HepG2 (cell line): Measurements from ENCODE around the gene UBE2Q2. TPM values are rescaled to one million over a fixed set of nuclear protein-coding genes. Genes with fewer than 3 reads are reported as not detected.

ENCODE experiments used
- ATAC-seq: fragments of 200-7000 bp; cut with Tn5 transposase; 3 replicates; pipeline ENCODE4 v1.9.1; 2020; ENCODE audit warnings: mild to moderate bottlenecking, moderate library complexity
- BruUV-seq: library from RNA; stranded (reverse); fragments of 400-500 nt; replicated peaks from 2 replicates; lab custom pipeline; 2021; lab: Mats Ljungman, UMichigan
- CTCF ChIA-PET: fragments of 300-600 bp; formaldehyde crosslinking; extraction: SDS; loops from one replicate; lab custom pipeline; 2021; ENCODE audit warnings: low total read pairs, inconsistent platforms, low intra/inter-chr PET ratio; lab: Yijun Ruan, JAX
- POLR2A ChIA-PET: fragments of 350-600 bp; sonication (Branson Sonifier 250); formaldehyde crosslinking; loops from one replicate; lab custom pipeline; 2020; ENCODE audit warnings: antibody characterized with exemption, inconsistent platforms; lab: Yijun Ruan, JAX
- DNase-seq: peaks from one replicate; pipeline ENCODE4 v3.0.0-alpha.2; 2015; ENCODE audit warnings: low spot score
- FAIRE-seq: peaks from 3 replicates; lab custom pipeline; 2011; peaks lifted over from hg19 to GRCh38; lab: Jason Lieb, UNC
- H2AFZ ChIP-seq: one replicate; pipeline ENCODE4 v1.6.1; 2011; ENCODE audit warnings: low read length, inconsistent platforms
- H3K27ac ChIP-seq: fragments of 300-600 bp; 3 replicates; pipeline ENCODE4 v1.8.0; 2011; ENCODE audit warnings: mixed run types, mild to moderate bottlenecking, mixed read lengths, low read length, inconsistent platforms; ENCODE audit not compliant: insufficient read depth; ENCODE audit errors: extremely low read length
- H3K27me3 ChIP-seq, 2 experiments: fragments of 200-600 bp in 1 of 2; 2 replicates in 1 of 2; 3 replicates in 1 of 2; pipeline versions ENCODE4 v1.6.0 to v1.8.0; 2011; ENCODE audit warnings: low read length in 2 of 2, mild to moderate bottlenecking in 2 of 2, moderate library complexity in 2 of 2, inconsistent platforms in 1 of 2; ENCODE audit not compliant: insufficient read depth in 2 of 2, control insufficient read depth in 1 of 2
- H3K36me3 ChIP-seq, 2 experiments: fragments of 200-600 bp in 1 of 2; replicated peaks in 1 of 2; 2 replicates in 1 of 2; 3 replicates in 1 of 2; pipeline versions ENCODE4 v1.5.1 to v1.8.0; 2011; ENCODE audit warnings: low read length in 2 of 2, inconsistent platforms in 1 of 2; ENCODE audit not compliant: insufficient read depth in 2 of 2, control insufficient read depth in 1 of 2
- H3K4me1 ChIP-seq: 2 replicates; pipeline ENCODE4 v1.5.1; 2012; ENCODE audit warnings: low read length, inconsistent platforms; ENCODE audit not compliant: insufficient read depth
- H3K4me2 ChIP-seq: 2 replicates; pipeline ENCODE4 v1.6.0; 2011; ENCODE audit warnings: low read depth, low read length, inconsistent platforms
- H3K4me3 ChIP-seq, 3 experiments: fragments of 200-600 bp in 1 of 3; sonication (generic), shearing (Covaris generic) in 1 of 3; replicated peaks in 1 of 3; 2 replicates each; pipeline ENCODE4 v1.5.1; 2011 to 2016; ENCODE audit warnings: low read length in 3 of 3, inconsistent platforms in 2 of 3, low read depth in 2 of 3, mild to moderate bottlenecking in 2 of 3, control low read depth in 1 of 3, mixed read lengths in 1 of 3; ENCODE audit not compliant: insufficient read depth in 1 of 3
- H3K79me2 ChIP-seq: one replicate; pipeline ENCODE4 v1.6.1; 2011; ENCODE audit warnings: low read length, inconsistent platforms; ENCODE audit not compliant: insufficient read depth
- H3K9ac ChIP-seq: 2 replicates; pipeline ENCODE4 v1.6.0; 2011; ENCODE audit warnings: mild to moderate bottlenecking, low read depth, low read length, inconsistent platforms; ENCODE audit not compliant: insufficient read depth
- H3K9me3 ChIP-seq: 2 replicates; pipeline ENCODE4 v1.5.1; 2012; ENCODE audit warnings: mild to moderate bottlenecking, low read length
- H4K20me1 ChIP-seq: 2 replicates; pipeline ENCODE4 v1.6.0; 2011; ENCODE audit warnings: inconsistent platforms, mild to moderate bottlenecking, low read length, moderate library complexity; ENCODE audit not compliant: insufficient read depth
- ATF7-NPFF ChIP-seq: sonication (generic); formaldehyde crosslinking; IDR thresholded peaks from 2 replicates; pipeline ENCODE4 v1.8.1; 2023; ENCODE audit warnings: mild to moderate bottlenecking, low read depth, missing genetic modification reagents, moderate library complexity
- FOXJ3 ChIP-seq: sonication (generic); formaldehyde crosslinking; IDR thresholded peaks from 2 replicates; pipeline ENCODE4 v1.4.0; 2020; ENCODE audit warnings: missing genetic modification reagents, mild to moderate bottlenecking, borderline replicate concordance
- FOXP1 ChIP-seq, 2 experiments: fragments of 450-650 bp in 1 of 2; IDR thresholded peaks; 2 replicates each; pipeline ENCODE4 v1.6.1; 2017 to 2018; ENCODE audit warnings: antibody characterized with exemption in 1 of 2
- HCFC1 ChIP-seq: fragments of 150-350 bp; IDR thresholded peaks from 2 replicates; pipeline ENCODE4 v1.6.1; 2014; ENCODE audit warnings: low read depth, low read length
- ISL2 ChIP-seq: sonication (generic); formaldehyde crosslinking; IDR thresholded peaks from 2 replicates; pipeline ENCODE4 v1.5.0; 2020; ENCODE audit warnings: missing genetic modification reagents
- KAT8 ChIP-seq: IDR thresholded peaks from 2 replicates; pipeline ENCODE4 v1.6.1; 2016; ENCODE audit warnings: missing genetic modification reagents, missing compliant biosample characterization
- KLF11 ChIP-seq: IDR thresholded peaks from 2 replicates; pipeline ENCODE4 v1.6.1; 2016; ENCODE audit warnings: missing compliant biosample characterization
- NBN ChIP-seq: fragments of 450-650 bp; conservative IDR thresholded peaks from 2 replicates; pipeline ENCODE4 v1.6.1; 2017
- NFIB ChIP-seq: sonication (generic); formaldehyde crosslinking; IDR thresholded peaks from 2 replicates; pipeline ENCODE4 v1.9.0; 2021; ENCODE audit warnings: missing genetic modification reagents, mild to moderate bottlenecking, borderline replicate concordance
- SCMH1 ChIP-seq: sonication (generic); formaldehyde crosslinking; IDR thresholded peaks from 2 replicates; pipeline ENCODE4 v1.9.0; 2021; ENCODE audit warnings: missing genetic modification reagents, mild to moderate bottlenecking, borderline replicate concordance
- ZFP90 ChIP-seq: sonication (generic); formaldehyde crosslinking; IDR thresholded peaks from 2 replicates; pipeline ENCODE4 v1.8.0; 2022; ENCODE audit warnings: missing genetic modification reagents, mild to moderate bottlenecking, inconsistent platforms, borderline replicate concordance
- ZNF251 ChIP-seq: sonication (generic); formaldehyde crosslinking; IDR thresholded peaks from 2 replicates; pipeline ENCODE4 v1.9.0; 2021; ENCODE audit warnings: mild to moderate bottlenecking, missing genetic modification reagents
- ZNF354B ChIP-seq: sonication (generic); formaldehyde crosslinking; IDR thresholded peaks from 2 replicates; pipeline ENCODE4 v1.8.0; 2022; ENCODE audit warnings: mild to moderate bottlenecking, missing genetic modification reagents
- ZNF775 ChIP-seq: sonication (generic); formaldehyde crosslinking; IDR thresholded peaks from 2 replicates; pipeline ENCODE4 v1.4.0; 2020; ENCODE audit warnings: missing genetic modification reagents, mild to moderate bottlenecking, moderate library complexity, borderline replicate concordance
- ZSCAN31 ChIP-seq: sonication (generic); formaldehyde crosslinking; IDR thresholded peaks from 2 replicates; pipeline ENCODE4 v1.5.0; 2020; ENCODE audit warnings: low read depth, mild to moderate bottlenecking, missing genetic modification reagents
- WGBS: methylation state at CpG from one replicate; pipeline ENCODE4 v1.1.6; 2017; ENCODE audit warnings: low lambda C conversion rate; 5-methylcytosine and 5-hydroxymethylcytosine counted together
- in situ Hi-C: cut with HindIII; loops from 2 replicates; pipeline ENCODE4 v1.10.0; 2017; ENCODE audit warnings: low pct_unique_long_range_greater_than_20kb; ENCODE audit not compliant: extremely low pct_ligation_motif_present
- intact Hi-C: fragments of 100-400 bp; cut with micrococcal nuclease; formaldehyde crosslinking; loops from one replicate; pipeline ENCODE4 v1.10.0; 2022; ENCODE audit not compliant: unreplicated experiment
- polyA plus RNA-seq, 8 experiments: library from polyadenylated mRNA; depleted of rRNA in 3 of 8; stranded (reverse) in 7 of 8; unstranded in 1 of 8; fragments of >200 nt; fragmentation: Illumina TruSeq in 4 of 8; extraction: Trizol in 4 of 8; gene quantifications; 2 replicates each; pipeline versions ENCODE4 v1.2.1 to v1.2.3, GENCODE V29; 2011 to 2016; ENCODE audit warnings: low read depth in 4 of 8, missing spikeins in 1 of 8, mixed read lengths in 1 of 8; ENCODE audit not compliant: insufficient read depth in 1 of 8
- total RNA-seq, 5 experiments: library from RNA; depleted of rRNA; stranded (reverse); fragments of >200 nt; fragmentation: Illumina TruSeq; extraction: Trizol; gene quantifications; 2 replicates each; pipeline ENCODE4 v1.2.3, GENCODE V29; 2016; ENCODE audit warnings: low read depth in 1 of 5
- TF ChIP-seq, protein P1 (sequence below): sonication (generic); formaldehyde crosslinking; IDR thresholded peaks from 2 replicates; pipeline ENCODE4 v1.5.0; 2020; ENCODE audit warnings: mild to moderate bottlenecking, missing genetic modification reagents
- TF ChIP-seq, protein P2 (sequence below): sonication (generic); formaldehyde crosslinking; IDR thresholded peaks from 2 replicates; pipeline ENCODE4 v1.8.0; 2022; ENCODE audit warnings: missing genetic modification reagents, mild to moderate bottlenecking, borderline replicate concordance
- TF ChIP-seq, protein P3 (sequence below): sonication (generic); formaldehyde crosslinking; IDR thresholded peaks from 2 replicates; pipeline ENCODE4 v1.4.0; 2020; ENCODE audit warnings: missing genetic modification reagents

UBE2Q2 gene
- total and polyA plus RNA-seq, 2 of the 13 experiments (the other 11 are each of a cell fraction or from before 2014, with no cell fraction given): 10.6 to 20.4 TPM

DNA sequence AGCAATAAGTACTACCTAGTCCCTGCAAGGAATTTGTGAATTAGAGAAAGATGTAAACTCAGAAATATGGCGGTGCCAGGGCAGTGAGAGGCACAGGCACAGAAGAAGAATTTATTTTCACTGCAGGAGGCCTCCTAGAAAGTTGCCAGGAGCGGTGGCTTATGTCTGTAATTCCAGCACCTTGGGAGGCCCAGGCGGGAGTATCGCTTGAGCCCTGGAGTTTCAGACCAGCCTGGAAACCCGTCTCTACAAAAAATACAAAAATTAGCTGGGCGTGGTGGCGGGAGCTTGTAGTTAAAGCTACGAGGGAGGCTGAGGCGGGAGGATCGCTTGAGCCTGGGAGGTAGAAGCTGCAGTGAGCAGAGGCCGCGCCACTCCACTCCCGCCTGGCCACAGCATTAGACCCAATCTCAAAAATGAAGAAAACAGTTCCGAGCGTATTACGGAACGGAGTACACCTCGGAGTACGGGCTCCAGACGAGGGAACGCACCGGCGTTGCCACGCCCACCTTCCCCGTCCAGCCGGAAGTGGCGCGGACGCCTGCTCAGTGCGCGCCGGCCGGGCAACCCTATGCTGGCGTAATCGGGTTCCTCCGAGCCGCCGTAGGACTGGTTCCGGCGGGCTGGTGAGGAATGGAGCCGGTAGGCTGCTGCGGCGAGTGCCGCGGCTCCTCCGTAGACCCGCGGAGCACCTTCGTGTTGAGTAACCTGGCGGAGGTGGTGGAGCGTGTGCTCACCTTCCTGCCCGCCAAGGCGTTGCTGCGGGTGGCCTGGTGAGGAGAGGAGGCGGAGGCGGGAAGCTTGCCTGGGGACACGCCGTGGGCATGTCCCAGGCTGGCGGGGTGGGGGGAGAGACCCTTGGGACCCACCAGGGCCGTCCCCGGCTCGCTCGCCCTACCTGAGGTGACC is 60.3 kb downstream of the UBE2Q2 start, which contains the start of gene FBXO22:
FBXO22 (plus strand) TSS at position 548 of the 909 bp plus-strand sequence; CDS start at position 634, 86 bp downstream.
- H3K9me3 ChIP-seq: no peaks in the 10 kb centered on the region
- H2AFZ ChIP-seq: peak within 1 kb of the TSS; percentile 77
- peaks cover 43% of the 10 kb centered on the region for H3K4me1 ChIP-seq
- H3K36me3 ChIP-seq: peaks cover 3 to 13% of the 10 kb centered on the region in 2 experiments; a peak in 4 of 5 replicates
- CTCF ChIA-PET: no interaction called here
- H3K27me3 ChIP-seq: no peaks in the 10 kb centered on the region; a peak in 1 of 5 replicates
- peak; percentile 82 for DNase-seq
- peak; percentile 96 for ATAC-seq
- WGBS: 4% methylated on average over 14 of the region's 63 CpGs
- H3K9ac ChIP-seq: peak within 1 kb of the TSS; percentile 95
- peak within 1 kb of the TSS; percentile 89 for H3K27ac ChIP-seq
- peak within 1 kb of the TSS; percentile 82 for H3K4me2 ChIP-seq
- TSS peak; percentile 95 for BruUV-seq
- peak within 1 kb of the TSS; percentile 92 to 99 (median 97) for H3K4me3 ChIP-seq
- POLR2A ChIA-PET: interaction anchor here (0.7 to 2.2 kb wide), 6 partner anchors 12 to 450 kb away, joined by 3 to 8 read pairs (median 4); partner anchors contain the start of gene UBE2Q2
- intact Hi-C loops: loop anchor here (2.0 to 10.0 kb wide), 2 partner anchors 19 to 59 kb away; partner anchors contain the start of gene UBE2Q2
- FAIRE-seq: peak; percentile 32
- no peaks in the 10 kb centered on the region; the same call in 1 of the 2 replicates for H4K20me1 ChIP-seq
- H3K79me2 ChIP-seq: peaks cover 45% of the 10 kb centered on the region
- in situ Hi-C loops: no loop called here
- no peak for TF ChIP-seq KLF11 (CRISPR knock-in tag)
- TF ChIP-seq ZNF354B (CRISPR knock-in tag): peak; percentile 48; the same call in 1 of the 2 replicates
- TF ChIP-seq, protein P1, sequence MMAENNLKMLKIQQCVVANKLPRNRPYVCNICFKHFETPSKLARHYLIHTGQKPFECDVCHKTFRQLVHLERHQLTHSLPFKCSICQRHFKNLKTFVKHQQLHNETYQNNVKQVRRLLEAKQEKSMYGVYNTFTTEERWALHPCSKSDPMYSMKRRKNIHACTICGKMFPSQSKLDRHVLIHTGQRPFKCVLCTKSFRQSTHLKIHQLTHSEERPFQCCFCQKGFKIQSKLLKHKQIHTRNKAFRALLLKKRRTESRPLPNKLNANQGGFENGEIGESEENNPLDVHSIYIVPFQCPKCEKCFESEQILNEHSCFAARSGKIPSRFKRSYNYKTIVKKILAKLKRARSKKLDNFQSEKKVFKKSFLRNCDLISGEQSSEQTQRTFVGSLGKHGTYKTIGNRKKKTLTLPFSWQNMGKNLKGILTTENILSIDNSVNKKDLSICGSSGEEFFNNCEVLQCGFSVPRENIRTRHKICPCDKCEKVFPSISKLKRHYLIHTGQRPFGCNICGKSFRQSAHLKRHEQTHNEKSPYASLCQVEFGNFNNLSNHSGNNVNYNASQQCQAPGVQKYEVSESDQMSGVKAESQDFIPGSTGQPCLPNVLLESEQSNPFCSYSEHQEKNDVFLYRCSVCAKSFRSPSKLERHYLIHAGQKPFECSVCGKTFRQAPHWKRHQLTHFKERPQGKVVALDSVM (CRISPR knock-in tag): peak; percentile 98
- TF ChIP-seq ZNF251 (CRISPR knock-in tag): peak; percentile 37; the same call in 1 of the 2 replicates
- TF ChIP-seq, protein P2, sequence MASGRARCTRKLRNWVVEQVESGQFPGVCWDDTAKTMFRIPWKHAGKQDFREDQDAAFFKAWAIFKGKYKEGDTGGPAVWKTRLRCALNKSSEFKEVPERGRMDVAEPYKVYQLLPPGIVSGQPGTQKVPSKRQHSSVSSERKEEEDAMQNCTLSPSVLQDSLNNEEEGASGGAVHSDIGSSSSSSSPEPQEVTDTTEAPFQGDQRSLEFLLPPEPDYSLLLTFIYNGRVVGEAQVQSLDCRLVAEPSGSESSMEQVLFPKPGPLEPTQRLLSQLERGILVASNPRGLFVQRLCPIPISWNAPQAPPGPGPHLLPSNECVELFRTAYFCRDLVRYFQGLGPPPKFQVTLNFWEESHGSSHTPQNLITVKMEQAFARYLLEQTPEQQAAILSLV (CRISPR knock-in tag): no peak
- peak; percentile 80; the same call in 1 of the 2 replicates for TF ChIP-seq ZFP90 (CRISPR knock-in tag)
- no peak for TF ChIP-seq NBN
- TF ChIP-seq SCMH1 (CRISPR knock-in tag): no peak
- peak; percentile 65; the same call in 1 of the 2 replicates for TF ChIP-seq FOXJ3 (CRISPR knock-in tag)
- no peak for TF ChIP-seq NFIB (CRISPR knock-in tag)
- peak; percentile 94 for TF ChIP-seq KAT8 (CRISPR knock-in tag)
- no peak for TF ChIP-seq FOXP1 (IDR thresholded peaks at IDR 0.05)
- no peak for TF ChIP-seq FOXP1 (CRISPR knock-in tag; IDR thresholded peaks at IDR 0.05)
- peak; percentile 85 for TF ChIP-seq ISL2 (CRISPR knock-in tag)
- TF ChIP-seq, protein P3, sequence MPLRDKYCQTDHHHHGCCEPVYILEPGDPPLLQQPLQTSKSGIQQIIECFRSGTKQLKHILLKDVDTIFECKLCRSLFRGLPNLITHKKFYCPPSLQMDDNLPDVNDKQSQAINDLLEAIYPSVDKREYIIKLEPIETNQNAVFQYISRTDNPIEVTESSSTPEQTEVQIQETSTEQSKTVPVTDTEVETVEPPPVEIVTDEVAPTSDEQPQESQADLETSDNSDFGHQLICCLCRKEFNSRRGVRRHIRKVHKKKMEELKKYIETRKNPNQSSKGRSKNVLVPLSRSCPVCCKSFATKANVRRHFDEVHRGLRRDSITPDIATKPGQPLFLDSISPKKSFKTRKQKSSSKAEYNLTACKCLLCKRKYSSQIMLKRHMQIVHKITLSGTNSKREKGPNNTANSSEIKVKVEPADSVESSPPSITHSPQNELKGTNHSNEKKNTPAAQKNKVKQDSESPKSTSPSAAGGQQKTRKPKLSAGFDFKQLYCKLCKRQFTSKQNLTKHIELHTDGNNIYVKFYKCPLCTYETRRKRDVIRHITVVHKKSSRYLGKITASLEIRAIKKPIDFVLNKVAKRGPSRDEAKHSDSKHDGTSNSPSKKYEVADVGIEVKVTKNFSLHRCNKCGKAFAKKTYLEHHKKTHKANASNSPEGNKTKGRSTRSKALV (CRISPR knock-in tag): no peak; the same call in 1 of the 2 replicates
- peak; percentile 98 for TF ChIP-seq ZSCAN31 (CRISPR knock-in tag)
- peak; percentile 65; the same call in 1 of the 2 replicates for TF ChIP-seq HCFC1
- peak; percentile 90 for TF ChIP-seq ATF7-NPFF (CRISPR knock-in tag)
- TF ChIP-seq ZNF775 (CRISPR knock-in tag): no peak
